ENCODE data around the gene EDNRA.

EDNRA gene

DNA sequence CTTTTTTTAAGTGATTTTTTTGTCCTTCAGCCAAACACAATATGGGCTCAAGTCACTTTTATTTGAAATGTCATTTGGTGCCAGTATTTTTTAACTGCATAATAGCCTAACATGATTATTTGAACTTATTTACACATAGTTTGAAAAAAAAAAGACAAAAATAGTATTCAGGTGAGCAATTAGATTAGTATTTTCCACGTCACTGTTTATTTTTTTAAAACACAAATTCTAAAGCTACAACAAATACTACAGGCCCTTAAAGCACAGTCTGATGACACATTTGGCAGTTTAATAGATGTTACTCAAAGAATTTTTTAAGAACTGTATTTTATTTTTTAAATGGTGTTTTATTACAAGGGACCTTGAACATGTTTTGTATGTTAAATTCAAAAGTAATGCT lies 62.1 kb downstream of the EDNRA start:
- no peaks in the 10 kb centered on the region for H3K9me3 ChIP-seq (ENCODE audit: control insufficient read depth, low read length)
- no peak overlapping the region for H3K9ac ChIP-seq (ENCODE audit: low read length)
- H3K4me1 ChIP-seq (ENCODE audit: control insufficient read depth, insufficient read depth, low read length) = peaks cover 13% of the 10 kb centered on the region
- no peak overlapping the region for H3K4me3 ChIP-seq (ENCODE audit: low read length)
- H3K27me3 ChIP-seq (replicated peaks; ENCODE audit: control insufficient read depth, insufficient read depth, low read length) = no peaks in the 10 kb centered on the region
- no peaks in the 10 kb centered on the region for H3K36me3 ChIP-seq (ENCODE audit: control insufficient read depth, insufficient read depth, low read length, severe bottlenecking)
- peak; percentile 32 for DNase-seq (ENCODE audit: low read depth)

GRCh38 chr4:147546349-147546748 lies 65.5 kb downstream of the EDNRA start:
- H3K4me3 ChIP-seq (ENCODE audit: low read length) = no peak overlapping the region

DNA sequence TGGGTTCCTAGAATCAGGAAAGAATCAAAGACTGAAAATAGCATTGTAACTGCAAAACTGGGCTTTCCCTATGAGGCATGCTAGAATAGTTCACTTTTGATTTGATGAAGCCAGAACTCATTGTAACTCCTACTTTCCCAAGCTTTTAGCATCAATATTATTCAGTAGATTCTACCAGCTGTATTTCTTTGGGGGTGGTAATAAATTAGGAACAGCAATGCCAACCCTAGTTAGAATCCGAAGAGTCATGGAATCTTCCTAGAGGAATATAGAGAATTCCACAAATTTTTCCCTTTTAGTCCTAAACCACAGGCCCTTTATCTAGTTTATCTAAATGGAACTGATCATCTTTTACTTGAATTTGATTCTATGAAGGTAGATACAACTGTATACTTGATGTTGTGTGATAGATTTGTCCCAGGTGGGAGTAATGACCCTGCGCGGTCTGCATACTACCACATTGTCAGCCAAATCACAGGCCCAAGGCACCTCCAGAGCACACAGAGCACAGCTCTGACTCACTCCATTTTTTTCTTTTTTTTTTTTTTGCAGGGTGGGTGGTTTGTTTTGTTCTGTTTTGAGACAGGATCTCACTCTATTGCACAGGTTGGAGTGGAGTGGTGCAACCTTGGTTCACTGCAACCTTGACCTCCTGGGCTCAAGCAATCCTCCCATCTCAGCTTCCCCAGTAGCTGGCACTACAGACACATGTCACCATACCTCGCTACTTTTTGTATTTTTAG lies 66.6 kb downstream of the EDNRA start:
- peaks cover 28% of the 10 kb centered on the region for H3K4me1 ChIP-seq (ENCODE audit: control insufficient read depth, insufficient read depth, low read length)
- no peak overlapping the region for H3K4me3 ChIP-seq (ENCODE audit: low read length)
- H3K27me3 ChIP-seq (replicated peaks; ENCODE audit: control insufficient read depth, insufficient read depth, low read length) = no peaks in the 10 kb centered on the region
- DNase-seq (ENCODE audit: low read depth) = peak; percentile 65
- no peaks in the 10 kb centered on the region for H3K36me3 ChIP-seq (ENCODE audit: control insufficient read depth, insufficient read depth, low read length, severe bottlenecking)
- no peaks in the 10 kb centered on the region for H3K9me3 ChIP-seq (ENCODE audit: control insufficient read depth, low read length)
- no peak overlapping the region for H3K9ac ChIP-seq (ENCODE audit: low read length)

More at GRCh38 chr4:147546349-147546748, 65.5 kb downstream of the EDNRA start:
- Histone ChIP-seq H3K36me3 (ENCODE audit: control insufficient read depth, insufficient read depth, low read length, severe bottlenecking) (no peaks in the 10 kb centered on the region), H3K27me3 (replicated peaks; ENCODE audit: control insufficient read depth, insufficient read depth, low read length) (no peaks in the 10 kb centered on the region), H3K4me1 (ENCODE audit: control insufficient read depth, insufficient read depth, low read length) (peaks cover 28% of the 10 kb centered on the region), H3K9me3 (ENCODE audit: control insufficient read depth, low read length) (no peaks in the 10 kb centered on the region), H3K9ac (ENCODE audit: low read length) (no peak overlapping the region)
- DNase-seq (ENCODE audit: low read depth) = peak; percentile 77

DNA sequence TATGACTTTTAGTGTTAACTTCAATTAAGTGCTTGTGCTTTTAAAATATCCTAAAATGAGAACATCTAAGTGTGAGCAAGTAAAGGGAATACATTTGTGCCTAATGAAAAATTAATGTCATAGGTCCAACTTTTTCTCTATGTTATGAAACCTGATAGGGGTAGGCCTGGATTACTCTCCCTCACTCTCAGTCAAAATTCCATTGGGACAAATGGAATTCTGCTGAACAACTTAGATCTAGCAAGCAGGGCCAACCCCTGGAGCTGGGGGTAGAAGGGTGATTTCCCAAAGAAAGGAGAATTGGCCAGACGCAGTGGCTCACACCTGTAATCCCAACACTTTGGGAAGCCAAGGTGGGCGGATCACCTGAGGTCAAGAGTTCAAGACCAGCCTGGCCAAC lies 67.4 kb downstream of the EDNRA start:
- H3K36me3 ChIP-seq (ENCODE audit: control insufficient read depth, insufficient read depth, low read length, severe bottlenecking) = no peaks in the 10 kb centered on the region
- DNase-seq (ENCODE audit: low read depth) = peak; percentile 22

DNA sequence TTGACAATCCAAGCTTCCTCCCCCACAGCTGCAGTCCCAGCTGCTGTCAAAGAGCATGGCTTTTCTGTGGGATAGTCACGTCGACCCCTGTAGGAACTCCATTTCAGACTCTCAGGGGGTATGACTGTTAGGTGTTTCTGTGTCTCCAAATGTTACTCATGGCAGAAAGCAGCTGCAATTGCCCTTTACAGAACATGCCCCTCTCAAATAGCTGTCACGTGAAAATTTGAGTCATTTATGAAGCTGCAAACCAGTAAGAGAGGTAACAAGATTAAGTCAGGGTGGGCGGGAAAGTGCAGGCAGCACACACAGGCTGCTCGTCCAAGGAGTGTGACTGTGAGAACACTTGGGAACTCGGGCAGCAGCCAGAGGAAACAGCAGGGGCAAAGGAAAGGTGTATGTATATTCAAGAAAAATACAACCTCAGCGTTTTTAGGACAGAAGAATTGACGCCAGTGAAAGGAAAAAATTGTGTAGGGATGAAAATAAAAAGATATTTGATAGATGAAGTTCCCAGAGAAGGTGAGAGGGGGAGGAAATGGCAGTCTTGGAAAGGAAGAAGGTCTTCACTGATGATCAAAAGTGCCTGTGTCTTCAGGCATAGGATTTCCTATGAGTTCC lies 69.8 kb downstream of the EDNRA start:
- DNase-seq (ENCODE audit: low read depth) = peak; percentile 57
- Histone ChIP-seq H3K27me3 (replicated peaks; ENCODE audit: control insufficient read depth, insufficient read depth, low read length) (no peaks in the 10 kb centered on the region), H3K9me3 (ENCODE audit: control insufficient read depth, low read length) (no peaks in the 10 kb centered on the region), H3K4me1 (ENCODE audit: control insufficient read depth, insufficient read depth, low read length) (peaks cover 28% of the 10 kb centered on the region), H3K9ac (ENCODE audit: low read length) (peak overlapping the region; percentile 20), H3K4me3 (ENCODE audit: low read length) (peak overlapping the region; percentile 64), H3K36me3 (ENCODE audit: control insufficient read depth, insufficient read depth, low read length, severe bottlenecking) (no peaks in the 10 kb centered on the region)

More for the DNA sequence above, 67.4 kb downstream of the EDNRA start:
- Histone ChIP-seq H3K4me1 (ENCODE audit: control insufficient read depth, insufficient read depth, low read length) (peaks cover 28% of the 10 kb centered on the region), H3K9me3 (ENCODE audit: control insufficient read depth, low read length) (no peaks in the 10 kb centered on the region), H3K4me3 (ENCODE audit: low read length) (no peak overlapping the region), H3K27me3 (replicated peaks; ENCODE audit: control insufficient read depth, insufficient read depth, low read length) (no peaks in the 10 kb centered on the region), H3K9ac (ENCODE audit: low read length) (no peak overlapping the region)

- peak; percentile 71 for DNase-seq (ENCODE audit: low read depth)
- no peaks in the 10 kb centered on the region for H3K9me3 ChIP-seq (ENCODE audit: control insufficient read depth, low read length)
- H3K36me3 ChIP-seq (ENCODE audit: control insufficient read depth, insufficient read depth, low read length, severe bottlenecking) = no peaks in the 10 kb centered on the region
- no peak overlapping the region for H3K4me3 ChIP-seq (ENCODE audit: low read length)
- H3K4me1 ChIP-seq (ENCODE audit: control insufficient read depth, insufficient read depth, low read length) = peaks cover 5% of the 10 kb centered on the region
- no peaks in the 10 kb centered on the region for H3K27me3 ChIP-seq (replicated peaks; ENCODE audit: control insufficient read depth, insufficient read depth, low read length)
- H3K9ac ChIP-seq (ENCODE audit: low read length) = no peak overlapping the region
Observed at GRCh38 chr4:147560625-147561024, 79.7 kb downstream of the EDNRA start.

GRCh38 chr4:147566762-147567161 lies 85.9 kb downstream of the EDNRA start:
- Histone ChIP-seq H3K9me3 (ENCODE audit: control insufficient read depth, low read length) (no peaks in the 10 kb centered on the region), H3K9ac (ENCODE audit: low read length) (no peak overlapping the region), H3K4me3 (ENCODE audit: low read length) (no peak overlapping the region), H3K36me3 (ENCODE audit: control insufficient read depth, insufficient read depth, low read length, severe bottlenecking) (no peaks in the 10 kb centered on the region), H3K27me3 (replicated peaks; ENCODE audit: control insufficient read depth, insufficient read depth, low read length) (no peaks in the 10 kb centered on the region), H3K4me1 (ENCODE audit: control insufficient read depth, insufficient read depth, low read length) (peaks cover 16% of the 10 kb centered on the region)
- DNase-seq (ENCODE audit: low read depth) = no peak

DNA sequence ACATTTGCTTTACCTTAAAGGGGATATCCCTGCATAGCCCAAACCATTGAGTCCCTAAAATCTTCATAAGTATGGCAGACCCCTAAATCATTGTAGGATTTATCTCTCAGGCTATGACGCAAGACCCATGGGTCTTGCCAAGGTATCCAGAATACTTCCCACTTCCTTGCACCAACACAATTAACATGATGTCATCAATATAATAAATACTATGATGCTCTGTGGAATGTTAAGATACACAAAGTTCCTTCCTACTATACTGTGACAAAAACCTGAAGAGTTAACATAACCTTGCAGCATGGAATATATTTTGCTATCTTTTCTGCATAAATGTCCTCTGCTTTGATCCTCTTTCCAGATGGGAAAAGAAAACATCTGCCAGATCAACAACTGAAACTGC lies 86.4 kb downstream of the EDNRA start:
- Histone ChIP-seq H3K4me3 (ENCODE audit: low read length) (no peak overlapping the region), H3K4me1 (ENCODE audit: control insufficient read depth, insufficient read depth, low read length) (peaks cover 16% of the 10 kb centered on the region), H3K9ac (ENCODE audit: low read length) (no peak overlapping the region), H3K36me3 (ENCODE audit: control insufficient read depth, insufficient read depth, low read length, severe bottlenecking) (no peaks in the 10 kb centered on the region), H3K9me3 (ENCODE audit: control insufficient read depth, low read length) (no peaks in the 10 kb centered on the region), H3K27me3 (replicated peaks; ENCODE audit: control insufficient read depth, insufficient read depth, low read length) (no peaks in the 10 kb centered on the region)
- no peak for DNase-seq (ENCODE audit: low read depth)

DNA sequence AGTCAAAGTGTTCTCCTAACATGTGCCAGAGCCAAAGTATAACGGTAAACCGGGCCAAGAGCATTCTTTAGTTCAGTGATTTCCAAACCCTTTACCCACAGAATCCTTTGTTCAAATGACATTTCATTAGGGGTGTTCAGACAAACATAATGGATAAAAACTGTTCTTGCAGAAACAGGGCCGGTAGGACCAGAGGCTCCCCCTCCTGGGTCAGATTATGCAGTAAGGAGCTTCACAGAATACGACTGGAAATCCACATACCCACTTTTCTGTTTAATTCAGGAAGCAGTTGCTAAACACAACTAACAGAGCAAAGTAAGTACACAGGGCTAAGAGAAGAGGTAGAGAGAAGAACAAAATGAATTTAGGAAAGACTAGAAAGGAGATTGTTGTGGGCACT lies 89.7 kb downstream of the EDNRA start:
- Histone ChIP-seq H3K4me1 (ENCODE audit: control insufficient read depth, insufficient read depth, low read length) (peaks cover 16% of the 10 kb centered on the region), H3K9ac (ENCODE audit: low read length) (no peak overlapping the region), H3K9me3 (ENCODE audit: control insufficient read depth, low read length) (no peaks in the 10 kb centered on the region), H3K4me3 (ENCODE audit: low read length) (no peak overlapping the region), H3K36me3 (ENCODE audit: control insufficient read depth, insufficient read depth, low read length, severe bottlenecking) (no peaks in the 10 kb centered on the region), H3K27me3 (replicated peaks; ENCODE audit: control insufficient read depth, insufficient read depth, low read length) (no peaks in the 10 kb centered on the region)
- DNase-seq (ENCODE audit: low read depth) = no peak

DNA sequence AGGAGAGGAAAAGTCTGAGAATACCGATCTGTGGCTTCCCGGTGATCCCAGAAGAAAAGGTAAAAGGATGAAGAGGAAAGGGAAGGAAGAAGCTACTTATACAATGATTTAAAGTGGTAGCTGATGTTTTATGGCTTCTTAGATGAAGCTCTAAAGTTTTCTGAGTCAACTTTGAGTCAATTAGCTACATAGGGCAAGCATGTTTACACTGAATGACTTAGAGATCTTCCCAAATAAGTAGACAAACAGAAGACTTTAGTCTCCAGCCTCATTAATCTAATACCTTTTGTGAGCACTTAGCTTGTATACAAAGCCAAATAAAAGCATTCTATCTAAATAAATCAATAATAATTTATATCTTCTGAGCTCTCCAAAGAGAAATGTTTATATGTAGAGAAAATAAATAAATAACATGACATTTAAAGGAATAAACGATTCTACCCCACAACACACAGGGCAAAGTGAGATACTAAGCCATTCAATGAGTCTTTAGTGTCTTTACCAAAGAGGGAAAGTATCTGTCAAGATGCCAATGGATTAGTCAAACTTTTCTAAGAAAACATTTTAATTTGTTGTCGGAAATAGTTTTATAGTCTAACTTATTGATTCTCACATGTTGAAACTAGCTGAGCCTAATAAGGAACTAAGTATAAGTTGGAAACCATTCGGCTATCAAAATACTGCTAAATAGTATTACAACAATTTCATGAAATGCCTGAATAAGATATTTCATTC lies 90.3 kb downstream of the EDNRA start:
- H3K4me3 ChIP-seq (ENCODE audit: low read length) = no peak overlapping the region
- H3K27me3 ChIP-seq (replicated peaks; ENCODE audit: control insufficient read depth, insufficient read depth, low read length) = no peaks in the 10 kb centered on the region
- peaks cover 16% of the 10 kb centered on the region for H3K4me1 ChIP-seq (ENCODE audit: control insufficient read depth, insufficient read depth, low read length)
- H3K36me3 ChIP-seq (ENCODE audit: control insufficient read depth, insufficient read depth, low read length, severe bottlenecking) = no peaks in the 10 kb centered on the region
- DNase-seq (ENCODE audit: low read depth) = no peak
- no peaks in the 10 kb centered on the region for H3K9me3 ChIP-seq (ENCODE audit: control insufficient read depth, low read length)
- no peak overlapping the region for H3K9ac ChIP-seq (ENCODE audit: low read length)

GRCh38 chr4:147576084-147576483 lies 95.2 kb downstream of the EDNRA start:
- Histone ChIP-seq H3K4me1 (ENCODE audit: control insufficient read depth, insufficient read depth, low read length) (peaks cover 7% of the 10 kb centered on the region), H3K36me3 (ENCODE audit: control insufficient read depth, insufficient read depth, low read length, severe bottlenecking) (no peaks in the 10 kb centered on the region), H3K27me3 (replicated peaks; ENCODE audit: control insufficient read depth, insufficient read depth, low read length) (no peaks in the 10 kb centered on the region), H3K9me3 (ENCODE audit: control insufficient read depth, low read length) (no peaks in the 10 kb centered on the region), H3K4me3 (ENCODE audit: low read length) (no peak overlapping the region), H3K9ac (ENCODE audit: low read length) (no peak overlapping the region)
- DNase-seq (ENCODE audit: low read depth) = no peak
